NK-92 treated with Interleukin-12 subunit alpha and Interleukin-12 subunit beta, amount 100 ng/mL, for 24 hours (cell line): Measurements from ENCODE around the gene C1QTNF4.
A peak's percentile ranks its signal among the peaks of the same experiment; 100 is the strongest.
"Not testable (repeated sequence)": the region's sequence is repeated elsewhere in the genome, so short reads cannot be mapped to it uniquely, and the experiment has no call there.

Experiments used
- DNase-seq: peaks from one replicate; lab custom pipeline; 2025; lab: John Stamatoyannopoulos, UW

The C1QTNF4 gene

GRCh38 chr11:47565340-47566148 lies 28.7 kb downstream of the C1QTNF4 start, which contains the start of gene PTPMT1:
Gene PTPMT1, plus strand, starts transcription at chr11:47565599. Its CDS starts 24 bp downstream, at chr11:47565623.
- DNase-seq, result no peak

GRCh38 chr11:47564933-47565339 lies 29.3 kb downstream of the C1QTNF4 start:
- no peak for DNase-seq

GRCh38 chr11:47564366-47564765 lies 29.8 kb downstream of the C1QTNF4 start:
- DNase-seq, result not testable (repeated sequence)

- DNase-seq, result not testable (repeated sequence)
These were observed 31.8 kb downstream of the C1QTNF4 start for GRCh38 chr11:47562393-47562792.

- no peak for DNase-seq
These were observed 33.8 kb downstream of the C1QTNF4 start for GRCh38 chr11:47560426-47560825.

GRCh38 chr11:47558695-47559094 lies 35.5 kb downstream of the C1QTNF4 start:
- no peak for DNase-seq

GRCh38 chr11:47557004-47557403 lies 37.2 kb downstream of the C1QTNF4 start:
- not testable (repeated sequence) for DNase-seq

- no peak for DNase-seq
These were observed 40.8 kb downstream of the C1QTNF4 start for GRCh38 chr11:47553406-47553743.

- peak; percentile 84 for DNase-seq
These were observed 41.4 kb downstream of the C1QTNF4 start, which contains the start of gene CELF1 for GRCh38 chr11:47552566-47553405. Gene CELF1, minus strand, starts transcription at chr11:47553132. Its CDS starts 53,609 bp downstream, at chr11:47499523.

GRCh38 chr11:47552056-47552565 lies 42.1 kb downstream of the C1QTNF4 start:
- DNase-seq, result no peak

GRCh38 chr11:47551086-47551485 lies 43.1 kb downstream of the C1QTNF4 start:
- no peak for DNase-seq

- no peak for DNase-seq
These were observed 43.7 kb downstream of the C1QTNF4 start for GRCh38 chr11:47550288-47551047.

- not testable (repeated sequence) for DNase-seq
These were observed 47.9 kb downstream of the C1QTNF4 start for GRCh38 chr11:47546274-47546673.

GRCh38 chr11:47545298-47545697 lies 48.9 kb downstream of the C1QTNF4 start:
- DNase-seq, result no peak

GRCh38 chr11:47541070-47541469 lies 53.1 kb downstream of the C1QTNF4 start:
- no peak for DNase-seq

- no peak for DNase-seq
These were observed 54.6 kb downstream of the C1QTNF4 start for GRCh38 chr11:47539681-47540039.
